Stimulated activated CD4-positive, alpha-beta T cell treated with anti-CD3 and anti-CD28 coated beads, Interleukin-12 subunit alpha, Interleukin-12 subunit beta, amount 100 ng/mL, for 48 hours (primary cell): ENCODE data around the gene PRM1.

Experiments used
- DNase-seq, 3 donors: peaks; one replicate each; pipeline ENCODE4 v3.0.0-alpha.2; 2020; ENCODE audit warnings: low read depth in 2 of 3, low spot score in 1 of 3

The PRM1 gene

GRCh38 chr16:11273721-11274324 is 7.3 kb downstream of the PRM1 start:
- DNase-seq = no peak

GRCh38 chr16:11272921-11273720 is 8.0 kb downstream of the PRM1 start, which contains the start of gene PRM3:
PRM3 (minus strand) TSS chr16:11273629; CDS start chr16:11273595, 34 bp downstream.
- no peak for DNase-seq

- no peak for DNase-seq
These were observed 8.6 kb downstream of the PRM1 start for GRCh38 chr16:11272484-11272883.

GRCh38 chr16:11271610-11272009 is 9.5 kb downstream of the PRM1 start:
- DNase-seq = no peak

GRCh38 chr16:11270602-11271162 is 10.4 kb downstream of the PRM1 start:
- DNase-seq = no peak

GRCh38 chr16:11268921-11269375 is 12.2 kb downstream of the PRM1 start, which contains the start of gene TNP2:
TNP2 (minus strand) TSS chr16:11269325; CDS start chr16:11269262, 63 bp downstream.
- DNase-seq = no peak

- DNase-seq = no peak
These were observed 16.0 kb downstream of the PRM1 start for GRCh38 chr16:11265124-11265523.

GRCh38 chr16:11264155-11264832 is 16.8 kb downstream of the PRM1 start:
- DNase-seq = no peak

- peak in 2 of 3 donors; percentile 64 to 66 for DNase-seq
These were observed 17.4 kb downstream of the PRM1 start for GRCh38 chr16:11263737-11264136.

- DNase-seq = no peak
These were observed 18.2 kb downstream of the PRM1 start for GRCh38 chr16:11262915-11263314.

GRCh38 chr16:11260596-11260966 is 20.5 kb downstream of the PRM1 start:
- no peak for DNase-seq

- no peak for DNase-seq
These were observed 21.2 kb downstream of the PRM1 start for GRCh38 chr16:11259655-11260595.

- DNase-seq = no peak
These were observed 22.3 kb downstream of the PRM1 start for GRCh38 chr16:11258553-11259492.

- DNase-seq = peak in 2 of 3 donors; percentile 43 to 58
These were observed 23.8 kb downstream of the PRM1 start for GRCh38 chr16:11257131-11257938.

GRCh38 chr16:11256661-11257130 is 24.4 kb downstream of the PRM1 start:
- peak in 2 of 3 donors; percentile 44 to 68 for DNase-seq

- peak; percentile 82 to 84 (median 83) for DNase-seq
These were observed 25.1 kb downstream of the PRM1 start, which contains the start of gene SOCS1 for GRCh38 chr16:11255737-11256660. SOCS1 (minus strand) TSS chr16:11256204; CDS start chr16:11255478, 726 bp downstream.
